NT2/D1 (cell line): Measurements from ENCODE around the gene PACS1.

Source experiments
- SUZ12 ChIP-seq: IDR thresholded peaks from 2 replicates; pipeline ENCODE4 v1.6.1; 2011; ENCODE audit not compliant: insufficient read length, insufficient read depth; ENCODE audit errors: extremely low read depth
- YY1 ChIP-seq: IDR thresholded peaks from 2 replicates; pipeline ENCODE4 v1.6.1; 2011; ENCODE audit not compliant: insufficient read length, insufficient read depth
- ZNF274 ChIP-seq: IDR thresholded peaks from 2 replicates; pipeline ENCODE4 v1.6.1; 2011; ENCODE audit warnings: mild to moderate bottlenecking, low read depth, low read length

DNA sequence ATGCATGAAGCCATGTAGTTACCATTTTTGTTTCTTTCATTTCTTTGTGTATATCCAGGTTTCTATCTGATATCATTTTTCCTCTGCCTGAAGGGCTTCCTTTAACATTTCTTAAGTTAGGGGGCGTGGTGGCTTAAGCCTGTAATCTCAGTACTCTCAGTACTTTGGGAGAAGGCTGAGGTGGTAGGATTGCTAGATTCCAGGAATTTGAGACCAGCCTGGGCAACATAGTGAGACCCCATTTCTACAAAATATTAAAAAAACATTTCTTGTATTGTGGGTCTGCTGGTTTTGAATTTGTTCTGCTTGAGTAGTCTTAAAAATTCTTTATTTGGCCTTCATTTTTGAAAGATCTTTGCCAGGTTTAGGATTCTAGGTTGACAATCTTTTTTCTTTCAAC is 5.5 kb upstream of the PACS1 start:
- no peak for TF ChIP-seq YY1
- TF ChIP-seq ZNF274 = no peak
- TF ChIP-seq SUZ12 = no peak
